ENCODE measurements around the gene FAM20C. TPM values are rescaled to one million over a fixed set of nuclear protein-coding genes. Genes with fewer than 3 reads are reported as not detected.

FAM20C gene
- total RNA-seq, 1 experiment from 2014 or later: 62.6 TPM

DNA sequence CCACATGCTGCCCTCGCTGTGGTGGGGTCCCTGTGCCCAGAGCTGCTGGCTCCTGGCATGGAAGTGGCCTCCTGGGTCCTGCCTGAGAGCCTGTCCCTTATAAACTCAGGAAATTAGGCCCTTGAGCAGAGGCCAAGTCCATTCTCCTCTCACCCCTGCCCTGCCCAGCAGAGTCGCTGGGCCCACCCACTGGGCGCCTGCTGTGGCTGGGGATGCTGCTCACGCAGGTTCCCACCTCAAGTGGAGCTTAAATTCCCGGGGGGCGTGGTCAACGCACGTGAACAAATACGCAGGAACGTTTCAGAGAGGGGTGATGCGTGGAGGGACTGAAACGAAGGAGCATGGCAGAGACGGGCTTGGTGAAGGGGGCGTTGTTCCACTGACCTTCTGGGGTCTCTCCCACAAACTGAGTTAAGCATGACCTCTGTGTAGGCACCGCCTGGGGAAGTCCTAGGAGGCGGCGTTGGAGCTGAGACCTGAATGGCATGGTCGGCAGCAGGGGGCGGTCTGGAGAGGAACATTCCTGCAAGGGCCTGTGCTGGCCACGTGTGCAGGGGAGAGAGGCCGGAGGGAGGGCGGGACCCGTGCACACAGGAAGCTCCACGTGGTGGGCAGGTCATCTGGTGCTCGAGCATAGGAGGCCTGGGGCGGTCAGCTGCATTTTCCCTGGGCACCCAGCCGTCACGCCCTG lies 27.9 kb downstream of the FAM20C start:
- no peak overlapping the region for H3T11ph ChIP-seq (ENCODE audit: low read length)
- H3K56ac ChIP-seq (ENCODE audit: insufficient read length, low read depth, low read length): no peak overlapping the region

More for the DNA sequence above, 27.9 kb downstream of the FAM20C start:
- Mint-ChIP-seq H3K9me3 (no peaks in the 10 kb centered on the region), H3K4me3 (0 out of 5 replicates have a peak overlapping the region, but pooled peaks of 1 of the 2 experiments have one; percentile 45), H3K27ac (peak overlapping the region in 1 of 3 experiments; percentile 19; a peak in 2 of 7 replicates), H3K4me1 (peaks cover 11 to 13% of the 10 kb centered on the region in 2 experiments), H3K27me3 (ENCODE audit: low read depth) (peaks cover 2% of the 10 kb centered on the region; the same call in 1 of the 2 replicates), H3K36me3 (ENCODE audit: insufficient read depth in 1 of 3, low read depth in 3 of 3) (peaks cover 5 to 20% (median 12%) of the 10 kb centered on the region in 3 experiments)
- Histone ChIP-seq H3K18ac (ENCODE audit: insufficient read length, low read depth, low read length) (no peak overlapping the region), H2AFZ (ENCODE audit: low read length) (no peak overlapping the region), H3K79me2 (ENCODE audit: insufficient read depth, low read length) (no peaks in the 10 kb centered on the region), H3K14ac (ENCODE audit: insufficient read depth, low read length) (peak overlapping the region; percentile 23; the same call in 1 of the 2 replicates), H3K23ac (ENCODE audit: insufficient read length, low read depth, low read length) (no peak overlapping the region), H2BK5ac (ENCODE audit: insufficient read length, low read length) (no peak overlapping the region), H3K79me1 (ENCODE audit: insufficient read depth, low read depth, low read length, poor library complexity, severe bottlenecking) (no peaks in the 10 kb centered on the region), H3K27ac (ENCODE audit: insufficient read length, low read depth, low read length) (no peak overlapping the region), H2BK120ac (ENCODE audit: low read depth, low read length, poor library complexity, severe bottlenecking) (no peak overlapping the region), H3K9ac (ENCODE audit: extremely low read depth, insufficient read length, low read length) (no peak overlapping the region), H4K20me1 (ENCODE audit: control insufficient read depth, insufficient read depth, insufficient read length) (peaks cover 2% of the 10 kb centered on the region), H3K27me3 (ENCODE audit: insufficient read depth, low read length) (no peaks in the 10 kb centered on the region), H3K23me2 (ENCODE audit: insufficient read length, low read depth, low read length, poor library complexity, severe bottlenecking) (no peaks in the 10 kb centered on the region), H2AK5ac (ENCODE audit: insufficient read length, low read length) (no peak overlapping the region), H2BK20ac (ENCODE audit: low read depth, low read length, poor library complexity, severe bottlenecking) (no peak overlapping the region), H4K8ac (replicated peaks; ENCODE audit: insufficient read length, low read depth, low read length) (no peak overlapping the region), H3K4ac (ENCODE audit: low read depth, low read length) (no peak overlapping the region), H4K5ac (ENCODE audit: insufficient read length, low read depth, low read length) (no peak overlapping the region), H3K4me2 (ENCODE audit: insufficient read depth, insufficient read length, low read length) (no peak overlapping the region), H3K9me3 (ENCODE audit: control insufficient read depth, low read depth, low read length) (no peaks in the 10 kb centered on the region), H2BK15ac (ENCODE audit: low read depth, low read length) (no peak overlapping the region), H2BK12ac (ENCODE audit: insufficient read length, low read depth, low read length) (no peak overlapping the region), H3K4me1 (ENCODE audit: insufficient read depth, low read length) (no peaks in the 10 kb centered on the region; the same call in 1 of the 2 replicates), H4K91ac (ENCODE audit: insufficient read length, low read depth, low read length) (no peak overlapping the region)
- TF ChIP-seq, protein P1, sequence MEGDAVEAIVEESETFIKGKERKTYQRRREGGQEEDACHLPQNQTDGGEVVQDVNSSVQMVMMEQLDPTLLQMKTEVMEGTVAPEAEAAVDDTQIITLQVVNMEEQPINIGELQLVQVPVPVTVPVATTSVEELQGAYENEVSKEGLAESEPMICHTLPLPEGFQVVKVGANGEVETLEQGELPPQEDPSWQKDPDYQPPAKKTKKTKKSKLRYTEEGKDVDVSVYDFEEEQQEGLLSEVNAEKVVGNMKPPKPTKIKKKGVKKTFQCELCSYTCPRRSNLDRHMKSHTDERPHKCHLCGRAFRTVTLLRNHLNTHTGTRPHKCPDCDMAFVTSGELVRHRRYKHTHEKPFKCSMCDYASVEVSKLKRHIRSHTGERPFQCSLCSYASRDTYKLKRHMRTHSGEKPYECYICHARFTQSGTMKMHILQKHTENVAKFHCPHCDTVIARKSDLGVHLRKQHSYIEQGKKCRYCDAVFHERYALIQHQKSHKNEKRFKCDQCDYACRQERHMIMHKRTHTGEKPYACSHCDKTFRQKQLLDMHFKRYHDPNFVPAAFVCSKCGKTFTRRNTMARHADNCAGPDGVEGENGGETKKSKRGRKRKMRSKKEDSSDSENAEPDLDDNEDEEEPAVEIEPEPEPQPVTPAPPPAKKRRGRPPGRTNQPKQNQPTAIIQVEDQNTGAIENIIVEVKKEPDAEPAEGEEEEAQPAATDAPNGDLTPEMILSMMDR (conservative IDR thresholded peaks at IDR 0.05): peak; percentile 52; the same call in 2 of the 3 replicates
- peak; percentile 83 for DNase-seq
- no CpG with 5 or more reads among the region's 28 CpGs for WGBS (ENCODE audit: extremely low coverage, insufficient read length, low lambda C conversion rate)
